OCI-LY7 (cell line): ENCODE data around the gene PIGC. TPM values are rescaled to one million over a fixed set of nuclear protein-coding genes. Genes with fewer than 3 reads are reported as not detected.

Experiments
- BruUV-seq: library from RNA; stranded (reverse); fragments of 400-500 nt; replicated peaks from 2 replicates; lab custom pipeline; 2021; lab: Mats Ljungman, UMichigan
- CTCF ChIA-PET: fragments of 300-600 bp; sonication (Branson Sonifier 250); formaldehyde crosslinking; loops from one replicate; lab custom pipeline; 2022; ENCODE audit warnings: antibody characterized with exemption; ENCODE audit not compliant: unreplicated experiment; lab: Charles Lee
- POLR2A ChIA-PET: fragments of 300-600 bp; sonication (Branson Sonifier 250); formaldehyde crosslinking; loops from one replicate; lab custom pipeline; 2022; ENCODE audit warnings: antibody characterized with exemption; lab: Charles Lee
- DNase-seq: peaks from one replicate; pipeline ENCODE4 v3.0.0-alpha.2; 2015; ENCODE audit warnings: low spot score
- H2AFZ ChIP-seq: fragments of 200-600 bp; sonication (generic), shearing (Covaris generic); 2 replicates; pipeline ENCODE4 v1.6.1; 2014; ENCODE audit warnings: mild to moderate bottlenecking, antibody characterized with exemption, low read length, moderate library complexity
- H3K27ac ChIP-seq: fragments of 200-600 bp; sonication (generic); 2 replicates; pipeline ENCODE4 v1.5.1; 2014; ENCODE audit warnings: mixed run types, low read depth, mild to moderate bottlenecking, moderate library complexity, low read length, inconsistent platforms; ENCODE audit not compliant: poor library complexity, severe bottlenecking
- H3K36me3 ChIP-seq: fragments of 200-600 bp; sonication (generic); 2 replicates; pipeline ENCODE4 v1.6.1; 2014; ENCODE audit warnings: mild to moderate bottlenecking, antibody characterized with exemption, low read length, moderate library complexity, mixed read lengths; ENCODE audit not compliant: insufficient read depth
- H3K4me1 ChIP-seq: fragments of 200-600 bp; sonication (generic); 2 replicates; pipeline ENCODE4 v1.5.1; 2014; ENCODE audit warnings: mild to moderate bottlenecking, low read length; ENCODE audit not compliant: insufficient read depth, poor library complexity, severe bottlenecking
- H3K4me2 ChIP-seq: fragments of 200-600 bp; sonication (generic); 2 replicates; pipeline ENCODE4 v1.6.1; 2014; ENCODE audit warnings: mild to moderate bottlenecking, low read length
- H3K4me3 ChIP-seq: fragments of 200-600 bp; sonication (generic); 2 replicates; pipeline ENCODE4 v1.5.1; 2014; ENCODE audit warnings: mild to moderate bottlenecking, low read depth, low read length; ENCODE audit not compliant: poor library complexity, severe bottlenecking
- H3K79me2 ChIP-seq: fragments of 200-600 bp; sonication (generic); 2 replicates; pipeline ENCODE4 v1.6.1; 2016; ENCODE audit warnings: low read depth, mild to moderate bottlenecking, low read length, moderate library complexity, mixed read lengths; ENCODE audit not compliant: insufficient read depth
- H3K9me2 ChIP-seq: fragments of 200-600 bp; sonication (generic); 2 replicates; pipeline ENCODE4 v1.6.1; 2016; ENCODE audit warnings: mild to moderate bottlenecking, low read length, mixed read lengths; ENCODE audit not compliant: insufficient read depth
- H3K9me3 ChIP-seq: fragments of 200-600 bp; sonication (generic); 2 replicates; pipeline ENCODE4 v1.6.1; 2014; ENCODE audit warnings: mild to moderate bottlenecking, mixed run types, low read length, mixed read lengths
- H4K20me1 ChIP-seq: fragments of 200-600 bp; sonication (generic); 2 replicates; pipeline ENCODE4 v1.6.1; 2014; ENCODE audit warnings: mild to moderate bottlenecking, antibody characterized with exemption, low read length, moderate library complexity, mixed read lengths; ENCODE audit not compliant: insufficient read depth
- EZH2phosphoT487 ChIP-seq: fragments of 200-600 bp; sonication (generic); IDR thresholded peaks from 2 replicates; pipeline ENCODE4 v1.6.1; 2018; ENCODE audit warnings: low read depth, borderline replicate concordance, mild to moderate bottlenecking, mixed run types, antibody characterized with exemption, low read length, moderate library complexity, mixed read lengths
- intact Hi-C: fragments of 100-400 bp; cut with micrococcal nuclease; formaldehyde crosslinking; loops from one replicate; pipeline ENCODE4 v1.10.0; 2022; ENCODE audit not compliant: unreplicated experiment
- total RNA-seq, 2 experiments: library from RNA; depleted of rRNA in 1 of 2; stranded (reverse); fragments of >200 nt in 1 of 2; shearing (Covaris generic) in 1 of 2; gene quantifications; 2 replicates each; pipeline ENCODE4 v1.2.3, GENCODE V29; 2014 to 2022
- TF ChIP-seq, protein P1 (sequence below): fragments of 200-600 bp; sonication (generic); conservative IDR thresholded peaks from 2 replicates; pipeline ENCODE4 v1.5.1; 2014; ENCODE audit warnings: mild to moderate bottlenecking, antibody characterized with exemption, low read length, moderate library complexity, mixed read lengths

PIGC gene
- total RNA-seq, 2 experiments from 2014 or later, result 15.4 to 18.4 TPM

DNA sequence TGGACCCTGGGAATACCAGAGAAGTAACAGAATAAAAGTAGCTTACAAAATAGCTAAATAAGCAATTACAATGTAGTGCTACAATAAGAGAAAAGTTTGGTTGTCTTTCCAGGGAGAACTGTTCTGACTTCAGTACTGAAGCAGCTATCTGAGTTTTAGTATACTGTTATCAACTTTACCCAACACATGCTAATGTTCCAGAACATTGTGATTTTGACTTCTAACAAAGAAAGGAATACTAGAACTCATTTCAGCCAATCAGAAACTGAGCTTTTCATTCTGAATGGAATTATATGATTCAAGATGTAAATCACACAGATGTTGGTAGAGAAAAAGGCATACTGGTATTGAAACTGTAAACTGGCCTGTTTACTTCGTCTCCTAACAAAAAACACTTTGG lies 23.5 kb downstream of the PIGC start, which contains the start of gene C1orf105:
Gene C1orf105 (plus strand): TSS at position 301 of the 400 bp plus-strand sequence. CDS start 201 bp downstream, outside the sequence.
- no peaks in the 10 kb centered on the region for H3K9me2 ChIP-seq
- CTCF ChIA-PET, result no interaction called here

DNA sequence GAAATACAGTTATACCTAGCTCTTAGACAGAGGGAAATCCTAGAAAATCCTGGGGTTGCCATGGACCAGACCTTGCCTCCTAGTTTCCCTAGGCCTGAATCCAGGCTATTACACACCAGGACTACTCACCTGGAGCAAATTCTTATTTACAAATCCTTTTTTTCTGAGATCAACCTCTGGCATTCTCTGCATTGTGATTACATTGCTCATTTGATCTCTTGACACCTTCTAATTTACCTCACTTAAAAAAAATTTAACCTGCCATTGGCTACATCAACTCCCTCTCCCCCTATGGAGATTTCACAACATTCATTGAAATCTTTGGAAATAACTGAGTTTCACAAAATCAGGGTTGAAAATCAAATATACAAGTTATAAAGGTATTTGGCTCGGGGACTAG lies 26.3 kb downstream of the PIGC start:
- POLR2A ChIA-PET, result interaction anchor here (1.2 kb wide), 3 partner anchors 9 to 293 kb away, joined by 3 to 6 read pairs (median 4); no protein-coding TSS in a partner anchor
- Histone ChIP-seq H3K4me2 (no peak overlapping the region), H3K79me2 (no peaks in the 10 kb centered on the region), H3K4me3 (no peak overlapping the region), H2AFZ (no peak overlapping the region), H3K4me1 (no peaks in the 10 kb centered on the region), H3K9me3 (no peaks in the 10 kb centered on the region), H4K20me1 (no peaks in the 10 kb centered on the region), H3K9me2 (no peaks in the 10 kb centered on the region; the same call in 1 of the 2 replicates), H3K36me3 (no peaks in the 10 kb centered on the region), H3K27ac (no peak overlapping the region)
- CTCF ChIA-PET, result no interaction called here
- no TSS peak for BruUV-seq
- DNase-seq, result no peak
- TF ChIP-seq, protein P1, sequence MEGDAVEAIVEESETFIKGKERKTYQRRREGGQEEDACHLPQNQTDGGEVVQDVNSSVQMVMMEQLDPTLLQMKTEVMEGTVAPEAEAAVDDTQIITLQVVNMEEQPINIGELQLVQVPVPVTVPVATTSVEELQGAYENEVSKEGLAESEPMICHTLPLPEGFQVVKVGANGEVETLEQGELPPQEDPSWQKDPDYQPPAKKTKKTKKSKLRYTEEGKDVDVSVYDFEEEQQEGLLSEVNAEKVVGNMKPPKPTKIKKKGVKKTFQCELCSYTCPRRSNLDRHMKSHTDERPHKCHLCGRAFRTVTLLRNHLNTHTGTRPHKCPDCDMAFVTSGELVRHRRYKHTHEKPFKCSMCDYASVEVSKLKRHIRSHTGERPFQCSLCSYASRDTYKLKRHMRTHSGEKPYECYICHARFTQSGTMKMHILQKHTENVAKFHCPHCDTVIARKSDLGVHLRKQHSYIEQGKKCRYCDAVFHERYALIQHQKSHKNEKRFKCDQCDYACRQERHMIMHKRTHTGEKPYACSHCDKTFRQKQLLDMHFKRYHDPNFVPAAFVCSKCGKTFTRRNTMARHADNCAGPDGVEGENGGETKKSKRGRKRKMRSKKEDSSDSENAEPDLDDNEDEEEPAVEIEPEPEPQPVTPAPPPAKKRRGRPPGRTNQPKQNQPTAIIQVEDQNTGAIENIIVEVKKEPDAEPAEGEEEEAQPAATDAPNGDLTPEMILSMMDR, result no peak
- no peak for TF ChIP-seq EZH2phosphoT487
- intact Hi-C loops, result no loop called here

More for the DNA sequence above, 23.5 kb downstream of the PIGC start, which contains the start of gene C1orf105:
- BruUV-seq, result no TSS peak
- H3K4me2 ChIP-seq, result no peak within 1 kb of the TSS
- POLR2A ChIA-PET, result no interaction called here
- intact Hi-C loops, result no loop called here
- TF ChIP-seq, protein P1, result no peak
- no peak for TF ChIP-seq EZH2phosphoT487
- H3K27ac ChIP-seq, result no peak within 1 kb of the TSS
- H3K79me2 ChIP-seq, result no peaks in the 10 kb centered on the region
- H2AFZ ChIP-seq, result no peak within 1 kb of the TSS
- H3K4me3 ChIP-seq, result no peak within 1 kb of the TSS
- no peaks in the 10 kb centered on the region for H3K9me3 ChIP-seq
- H4K20me1 ChIP-seq, result no peaks in the 10 kb centered on the region
- H3K36me3 ChIP-seq, result no peaks in the 10 kb centered on the region
- DNase-seq, result no peak
- H3K4me1 ChIP-seq, result no peaks in the 10 kb centered on the region

DNA sequence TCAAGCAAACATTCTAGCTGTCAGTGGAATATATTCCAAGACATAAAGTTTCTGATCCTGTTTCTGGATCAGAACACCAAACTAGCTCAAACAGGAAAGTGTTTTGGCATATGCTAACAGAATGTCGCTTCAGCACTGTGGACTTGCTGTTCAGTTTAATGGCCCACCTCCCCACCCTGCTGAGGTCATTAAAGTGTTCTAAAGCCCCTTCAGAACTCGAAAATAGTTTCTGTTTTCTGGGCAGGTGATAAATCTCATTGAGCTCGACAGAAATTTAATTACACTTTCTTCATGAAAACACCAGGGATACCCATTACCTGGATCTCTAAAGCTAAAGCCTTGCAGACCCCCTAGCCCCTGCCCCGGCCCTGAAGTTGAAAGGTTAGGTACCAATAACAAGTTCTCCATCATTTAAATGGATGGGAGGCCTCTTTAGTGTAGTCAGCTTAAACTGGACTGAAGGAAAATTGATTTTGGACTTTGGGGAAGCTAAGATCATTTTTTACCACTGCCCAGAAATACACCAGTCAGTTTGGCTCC lies 27.3 kb downstream of the PIGC start:
- H3K36me3 ChIP-seq, result no peaks in the 10 kb centered on the region
- no peaks in the 10 kb centered on the region for H3K79me2 ChIP-seq
- ChIA-PET POLR2A (interaction anchor here (0.5 to 1.5 kb wide), 10 partner anchors 8 to 1319 kb away, joined by 3 to 7 read pairs (median 4); no protein-coding TSS in a partner anchor), CTCF (no interaction called here)
- intact Hi-C loops, result no loop called here
- H4K20me1 ChIP-seq, result no peaks in the 10 kb centered on the region
- H3K9me3 ChIP-seq, result no peaks in the 10 kb centered on the region
- no peak overlapping the region for H3K4me3 ChIP-seq
- H3K4me1 ChIP-seq, result no peaks in the 10 kb centered on the region
- TF ChIP-seq EZH2phosphoT487, result no peak
- TF ChIP-seq, protein P1, result no peak
- H2AFZ ChIP-seq, result no peak overlapping the region
- no TSS peak for BruUV-seq
- H3K9me2 ChIP-seq, result no peaks in the 10 kb centered on the region; the same call in 1 of the 2 replicates
- no peak for DNase-seq
- no peak overlapping the region for H3K27ac ChIP-seq
- H3K4me2 ChIP-seq, result no peak overlapping the region
